Heart left ventricle (tissue), 13 donors: ENCODE results near the gene THBS1.

Source experiments
- POLR2A ChIP-seq, 2 donors: fragments of 450-650 bp; IDR thresholded peaks; one replicate each; pipeline ENCODE4 v1.6.1; 2017; ENCODE audit warnings: antibody characterized with exemption in 2 of 2, mild to moderate bottlenecking in 2 of 2, moderate library complexity in 2 of 2
- TF ChIP-seq, protein P1 (sequence below), 12 donors: fragments of 200-600 bp; sonication (generic) in 4 of 12; IDR thresholded peaks; one replicate each; pipeline versions ENCODE4 v1.5.0 to v1.8.0; 2018 to 2022; ENCODE audit warnings: antibody characterized with exemption in 12 of 12, mild to moderate bottlenecking in 5 of 12
- donor health status: ischemic (EF 13 %, LVEDD 7.1; RV severe dilation, severe dysfunction).
- donor health status: DM: no; HTN: yes; CAD: no.
- donor health status: DM: no; HTN: no; CAD: no.
- donor health status: ischemic (EF 25% LVEDD 6.9; RV normal size, moderate dysfunction).
- donor health status: ischemic (EF 25% LVEDD 5.7; RV mildly dilated, moderate dysfunction).
- donor health status: ischemic (EF 35%, LVEDD 5.7; RV mildly dilated, moderate dysfunction).
- donor health status: nonischemic (EF 11% LVEDD 7.7; RV severe dilation, severe dysfunction).
- donor health status: DM: yes; HTN: yes; CAD: no.
- donor health status: PGD.
- donor health status: ischemic (EF 29% LVEDD 5.4; RV normal size, mild dysfunction).
- donor health status: nonischemic (EF 23%, LVEDD 6.1; RV moderate dilation, normal function).

DNA sequence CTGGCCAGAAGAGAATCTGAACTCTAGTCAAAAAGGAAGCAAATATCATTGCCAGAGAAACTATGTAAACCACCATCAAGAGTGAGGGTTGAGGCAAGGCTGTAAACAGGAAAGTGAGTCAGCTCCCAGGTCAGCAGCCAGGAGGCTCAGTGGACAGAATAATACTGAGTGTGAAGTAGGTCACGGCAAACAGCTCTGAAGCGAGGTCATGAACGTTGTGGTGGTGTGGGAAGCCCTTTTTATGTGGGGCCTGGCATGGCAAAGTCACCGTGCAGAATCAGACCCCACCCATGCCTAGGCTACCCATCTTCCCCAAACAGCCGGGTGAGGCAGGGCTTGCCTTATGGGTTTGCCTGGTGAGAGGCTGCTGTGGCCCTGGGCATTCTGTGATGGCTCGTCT is 43.9 kb downstream of the THBS1 start:
- TF ChIP-seq, protein P1, sequence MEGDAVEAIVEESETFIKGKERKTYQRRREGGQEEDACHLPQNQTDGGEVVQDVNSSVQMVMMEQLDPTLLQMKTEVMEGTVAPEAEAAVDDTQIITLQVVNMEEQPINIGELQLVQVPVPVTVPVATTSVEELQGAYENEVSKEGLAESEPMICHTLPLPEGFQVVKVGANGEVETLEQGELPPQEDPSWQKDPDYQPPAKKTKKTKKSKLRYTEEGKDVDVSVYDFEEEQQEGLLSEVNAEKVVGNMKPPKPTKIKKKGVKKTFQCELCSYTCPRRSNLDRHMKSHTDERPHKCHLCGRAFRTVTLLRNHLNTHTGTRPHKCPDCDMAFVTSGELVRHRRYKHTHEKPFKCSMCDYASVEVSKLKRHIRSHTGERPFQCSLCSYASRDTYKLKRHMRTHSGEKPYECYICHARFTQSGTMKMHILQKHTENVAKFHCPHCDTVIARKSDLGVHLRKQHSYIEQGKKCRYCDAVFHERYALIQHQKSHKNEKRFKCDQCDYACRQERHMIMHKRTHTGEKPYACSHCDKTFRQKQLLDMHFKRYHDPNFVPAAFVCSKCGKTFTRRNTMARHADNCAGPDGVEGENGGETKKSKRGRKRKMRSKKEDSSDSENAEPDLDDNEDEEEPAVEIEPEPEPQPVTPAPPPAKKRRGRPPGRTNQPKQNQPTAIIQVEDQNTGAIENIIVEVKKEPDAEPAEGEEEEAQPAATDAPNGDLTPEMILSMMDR (IDR thresholded peaks at IDR 0.05) = peak in 2 of 12 donors; percentile 8 to 28
- no peak for TF ChIP-seq POLR2A (IDR thresholded peaks at IDR 0.05)
